HG02852 (cell line): Measurements from ENCODE around the gene ZNF260.
"Not testable (repeated sequence)": the region's sequence is repeated elsewhere in the genome, so short reads cannot be mapped to it uniquely, and the experiment has no call there.

Experiments used
- ATAC-seq: cut with Tn5 transposase; IDR thresholded peaks from one replicate; pipeline ENCODE4 v1.9.1; 2021; ENCODE audit warnings: mild to moderate bottlenecking, moderate library complexity; ENCODE audit not compliant: unreplicated experiment

ZNF260 gene

DNA sequence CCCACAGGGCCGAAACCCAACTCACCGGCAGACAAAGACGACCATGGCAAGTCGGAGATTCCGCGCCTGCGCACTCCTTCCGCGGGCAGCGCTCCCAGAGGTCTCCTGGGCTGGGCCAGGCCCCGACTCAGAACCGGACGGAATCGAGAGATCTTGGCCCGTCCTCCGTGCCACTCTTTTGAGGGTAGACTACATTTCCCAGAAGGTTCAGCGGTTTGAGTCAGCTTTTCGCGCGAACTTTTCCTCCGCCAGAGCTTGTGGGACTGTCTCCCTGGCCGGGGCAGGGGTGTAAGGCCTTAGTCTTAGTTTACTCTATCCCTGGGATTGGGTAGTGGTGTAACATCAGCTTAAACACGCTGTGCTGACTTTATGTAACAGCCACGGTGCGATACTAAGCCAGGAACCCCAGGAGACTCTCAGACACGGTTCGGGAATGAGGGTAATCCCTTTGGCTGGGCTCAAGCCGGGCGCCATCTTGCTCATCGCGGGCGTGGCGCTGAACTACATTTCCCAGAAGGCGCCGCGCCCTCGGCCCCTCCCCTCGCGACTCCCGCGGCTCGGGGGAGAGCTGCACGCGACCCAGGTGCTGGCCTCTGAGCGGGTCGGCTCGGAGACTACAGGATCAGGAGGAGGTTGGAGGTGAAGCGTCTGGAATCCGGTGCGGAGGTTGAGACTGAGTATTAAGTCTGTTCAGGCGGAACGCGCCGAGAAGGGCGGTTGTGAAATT is at the start of gene ZNF260:
Gene ZNF260 (minus strand): TSS at position 78 of the 727 bp plus-strand sequence. CDS start 13,033 bp downstream, outside the sequence.
- ATAC-seq = peak; percentile 82

DNA sequence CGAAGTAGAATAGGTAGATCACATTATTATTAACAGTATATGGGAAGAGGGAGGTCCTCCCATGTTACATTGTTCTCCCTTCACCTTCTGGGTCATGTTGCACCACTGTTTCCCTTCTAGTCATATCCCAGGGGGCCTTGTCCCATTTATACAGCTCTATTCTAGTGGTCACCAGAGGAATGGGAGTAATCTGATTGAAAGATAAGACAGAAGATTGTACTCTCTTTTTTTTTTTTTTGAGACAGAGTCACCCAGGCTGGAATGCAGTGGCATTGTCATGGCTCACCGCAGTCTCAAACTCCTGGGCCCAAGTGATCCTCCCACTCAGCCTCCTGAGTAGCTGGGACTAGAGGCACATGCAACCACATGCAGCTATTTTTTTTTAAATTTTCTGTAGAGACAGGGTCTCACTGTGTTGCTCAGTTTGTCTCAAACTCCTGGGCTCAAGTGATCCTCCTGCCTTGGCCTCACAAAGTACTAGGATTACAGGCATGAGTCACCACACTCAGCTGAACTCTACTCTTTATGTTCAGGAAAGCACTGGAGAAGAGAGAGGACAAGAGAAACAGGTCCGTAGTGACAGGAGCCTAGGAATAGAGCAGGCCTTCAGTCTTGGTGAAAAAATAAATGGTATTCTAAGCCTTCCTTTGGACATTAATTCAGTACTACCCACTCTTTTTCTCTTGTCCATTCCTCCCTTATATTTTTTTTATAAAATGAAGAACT is 49.4 kb upstream of the ZNF260 start:
- no peak for ATAC-seq

DNA sequence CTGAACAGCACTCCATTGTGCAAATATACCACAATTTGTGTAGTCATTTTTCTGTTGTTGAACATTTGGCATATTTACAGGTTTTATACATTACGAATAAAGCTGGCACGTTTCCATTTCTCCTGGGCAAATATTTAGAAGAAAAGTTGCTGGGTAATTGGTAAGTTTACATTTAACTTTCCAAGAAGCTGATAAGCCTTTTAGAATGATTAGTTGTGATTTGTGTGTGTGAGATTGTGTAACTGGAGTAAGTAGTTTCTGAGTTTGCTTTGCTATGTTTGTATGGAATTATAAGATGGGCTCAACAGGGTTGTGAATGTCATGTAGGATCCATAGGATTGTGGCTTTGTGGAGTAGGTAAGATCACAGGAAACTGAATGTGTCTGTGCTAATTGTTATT is 46.7 kb upstream of the ZNF260 start:
- no peak for ATAC-seq

DNA sequence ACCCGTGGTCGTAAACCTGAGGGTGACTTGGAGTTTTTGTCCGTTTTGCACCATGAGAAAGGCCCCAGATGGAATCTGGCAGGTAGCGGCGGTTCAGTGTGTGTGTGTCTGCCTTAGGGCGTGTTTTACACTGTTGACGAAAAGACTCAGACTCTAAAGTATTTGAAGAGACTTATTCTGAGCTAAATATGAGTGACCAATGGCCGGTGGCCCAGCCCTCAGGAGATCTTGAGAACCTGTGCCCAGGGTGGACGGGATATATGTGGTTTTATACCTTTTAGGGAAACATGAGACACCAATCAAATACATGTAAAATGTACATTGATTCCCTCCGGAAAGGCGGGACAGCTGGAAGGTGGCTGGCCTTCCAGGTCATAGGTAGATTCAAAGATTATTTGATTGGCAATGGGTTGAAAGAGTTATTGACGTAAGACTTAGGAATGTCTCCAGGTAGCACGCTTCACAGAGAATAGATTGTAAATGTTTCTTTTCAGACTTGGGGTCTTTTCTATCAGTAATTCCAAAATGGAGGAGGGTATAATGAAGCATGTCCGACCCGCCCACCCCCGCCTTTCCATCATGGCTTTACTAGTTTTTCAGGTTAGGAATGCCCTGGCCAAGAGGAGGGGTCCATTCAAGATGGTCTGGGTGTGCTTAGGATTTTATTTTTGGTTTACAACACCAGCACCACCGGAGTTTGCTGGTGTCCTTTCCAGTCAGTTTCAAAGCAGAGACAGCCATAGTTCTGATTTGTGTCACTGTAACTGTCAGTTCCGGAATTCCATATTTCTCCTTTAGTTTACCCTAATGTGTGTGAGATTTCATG is 46.0 kb upstream of the ZNF260 start:
- peak; percentile 2 for ATAC-seq

DNA sequence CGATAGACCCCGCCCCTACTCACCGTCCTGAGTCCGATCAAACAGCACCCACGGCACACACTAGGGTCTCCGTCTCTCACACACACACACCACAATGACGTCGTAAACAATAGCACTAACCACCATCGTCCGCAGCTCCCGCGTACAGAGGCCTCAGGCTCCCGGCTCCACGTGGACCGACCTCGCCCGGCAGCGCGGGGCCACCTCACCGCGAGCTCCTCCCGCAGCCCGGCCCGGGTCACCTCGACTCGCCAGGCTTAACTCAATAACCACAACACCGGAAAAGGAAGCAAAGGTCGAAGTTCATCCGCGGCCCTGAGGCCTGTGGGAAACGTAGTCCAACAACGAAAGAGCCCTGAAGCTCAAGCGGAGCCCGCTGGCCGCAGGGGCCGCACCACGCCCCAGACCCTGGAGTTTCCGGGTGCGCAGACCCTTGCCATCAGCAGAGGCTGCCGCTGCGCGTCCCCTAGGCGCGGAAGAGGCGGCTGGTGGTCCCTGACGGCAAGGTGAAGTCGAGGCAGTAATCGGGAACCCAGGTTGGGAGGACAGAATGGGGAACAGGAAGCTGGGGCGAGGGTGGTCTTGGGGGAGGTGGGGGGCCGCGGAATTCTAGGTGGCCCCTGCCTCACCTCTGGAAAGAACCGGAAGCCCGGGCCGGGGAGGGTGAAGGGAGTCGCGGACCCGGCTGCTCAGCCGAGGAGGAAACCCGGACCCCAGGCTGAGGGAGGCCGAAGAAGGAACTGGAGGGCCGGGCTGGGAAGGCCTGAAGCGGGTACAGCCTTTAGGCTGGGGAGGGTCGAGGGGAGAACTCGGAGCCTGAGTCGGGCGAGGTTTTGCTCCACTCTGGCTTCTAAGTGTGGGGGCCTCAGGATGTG is 45.2 kb upstream of the ZNF260 start, which contains the start of gene ZNF529:
Gene ZNF529 (minus strand): TSS at position 273 of the 875 bp plus-strand sequence. CDS start 946 bp downstream, outside the sequence.
- peak; percentile 92 for ATAC-seq

DNA sequence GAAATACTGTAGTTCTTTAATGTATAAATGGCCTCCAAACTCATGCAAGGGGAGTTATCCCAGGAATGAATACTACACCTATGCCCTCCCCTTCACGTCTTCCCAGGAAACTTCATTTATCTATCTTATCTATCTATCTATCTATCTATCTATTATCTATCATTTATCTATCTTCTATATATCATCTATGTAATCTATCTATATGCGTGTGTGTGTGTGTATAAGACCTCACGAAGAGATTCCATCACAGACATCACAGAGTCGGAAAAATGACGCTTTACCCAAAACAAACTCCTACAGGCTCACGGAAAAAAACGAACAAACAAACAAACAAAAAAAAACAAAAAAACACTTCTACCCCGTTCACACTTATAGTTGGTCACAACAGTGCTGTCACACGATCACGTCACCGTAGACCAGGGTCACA is 44.5 kb upstream of the ZNF260 start:
- no peak for ATAC-seq

DNA sequence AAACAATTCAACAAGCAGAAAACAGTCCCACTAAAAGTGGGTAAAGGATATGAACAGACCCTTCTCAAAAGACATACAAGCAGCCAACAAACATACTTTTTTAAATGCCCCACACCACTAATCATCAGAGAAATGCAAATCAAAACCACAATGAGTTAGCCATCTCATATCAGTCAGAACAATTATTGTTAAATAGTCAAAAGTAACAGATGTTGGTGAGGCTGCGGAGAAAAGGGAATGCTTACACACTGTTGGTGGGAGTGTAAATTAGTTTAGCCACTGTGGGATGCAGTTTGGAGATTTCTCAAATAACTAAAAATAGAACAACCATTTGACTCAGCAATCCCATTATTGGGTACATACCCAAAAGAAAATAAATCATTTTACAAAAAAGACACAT is 36.3 kb upstream of the ZNF260 start:
- no peak for ATAC-seq

DNA sequence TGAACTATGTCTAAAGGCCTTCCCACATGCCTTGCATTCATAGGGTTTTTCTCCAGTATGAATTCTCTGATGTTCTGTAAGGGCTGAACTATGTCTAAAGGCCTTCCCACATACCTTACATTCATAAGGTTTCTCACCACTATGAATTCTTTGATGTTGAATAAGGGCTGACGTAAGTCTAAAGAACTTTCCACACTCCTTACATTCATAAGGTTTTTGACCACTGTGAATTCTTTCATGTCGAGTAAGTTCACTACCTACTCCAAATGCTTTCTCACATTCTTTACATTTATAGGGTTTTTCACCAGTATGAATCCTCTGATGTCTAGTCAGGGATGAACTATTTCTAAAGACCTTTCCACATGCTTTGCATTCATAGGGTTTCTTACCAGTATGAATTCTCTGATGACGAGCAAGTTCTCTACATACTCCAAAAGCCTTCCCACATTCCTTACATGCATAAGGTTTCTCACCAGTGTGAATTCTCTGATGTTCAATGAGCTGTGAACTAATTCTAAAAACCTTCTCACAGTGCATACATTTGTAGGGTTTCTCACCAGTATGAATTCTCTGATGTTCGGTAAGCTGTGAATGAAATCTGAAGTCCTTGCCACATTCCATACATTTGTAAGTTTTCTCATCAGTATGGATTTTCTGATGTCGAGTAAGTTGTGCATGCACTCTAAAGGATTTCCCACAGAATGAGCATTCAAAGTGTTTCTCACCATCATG is 19.1 kb upstream of the ZNF260 start:
- ATAC-seq = no peak

DNA sequence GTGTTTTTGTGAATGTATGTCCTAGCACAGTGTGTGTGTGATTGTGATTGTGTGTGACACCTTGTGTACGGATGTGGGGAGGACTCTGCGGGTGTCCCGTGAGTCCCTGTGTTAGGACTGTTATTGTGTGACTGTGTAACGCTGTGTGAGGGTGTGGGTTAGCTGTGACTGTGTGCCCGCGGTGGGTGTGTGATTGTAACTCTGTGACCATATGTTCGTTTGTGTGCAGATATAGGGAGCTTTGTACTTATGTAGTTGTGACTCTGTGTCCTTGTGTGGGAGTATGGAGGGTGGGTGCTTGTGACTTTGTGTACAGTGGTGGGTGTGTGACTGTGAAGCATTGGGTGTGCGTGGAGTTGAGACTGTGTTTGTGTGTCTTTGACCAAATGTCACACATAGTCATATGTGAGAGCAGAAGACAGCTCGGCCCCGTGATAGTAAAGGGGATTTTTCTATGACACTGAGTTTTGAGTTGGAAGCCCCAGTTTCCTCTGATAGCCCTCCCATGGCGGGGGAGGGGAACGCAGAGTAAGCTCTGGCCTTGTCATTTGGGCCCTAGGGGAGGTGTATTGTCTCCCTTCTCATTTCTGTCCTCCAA is 949 bp upstream of the ZNF260 start:
- peak; percentile 21 for ATAC-seq

DNA sequence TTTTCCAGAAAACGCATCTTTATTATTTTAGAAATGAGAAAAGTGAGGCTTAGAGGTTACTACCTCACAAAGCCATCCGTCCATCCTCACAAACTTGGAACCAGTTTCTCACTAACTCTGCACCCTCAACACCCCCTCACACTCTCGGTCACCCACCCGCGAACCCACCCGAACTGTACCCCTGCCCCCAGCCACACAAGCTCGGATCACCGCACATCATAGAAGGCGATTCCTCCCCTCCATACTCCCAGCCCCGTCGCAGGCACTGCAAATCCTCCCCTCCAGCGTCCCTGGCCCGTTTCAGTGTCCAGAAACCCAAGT is 238 bp downstream of the ZNF260 start:
- ATAC-seq = no peak

DNA sequence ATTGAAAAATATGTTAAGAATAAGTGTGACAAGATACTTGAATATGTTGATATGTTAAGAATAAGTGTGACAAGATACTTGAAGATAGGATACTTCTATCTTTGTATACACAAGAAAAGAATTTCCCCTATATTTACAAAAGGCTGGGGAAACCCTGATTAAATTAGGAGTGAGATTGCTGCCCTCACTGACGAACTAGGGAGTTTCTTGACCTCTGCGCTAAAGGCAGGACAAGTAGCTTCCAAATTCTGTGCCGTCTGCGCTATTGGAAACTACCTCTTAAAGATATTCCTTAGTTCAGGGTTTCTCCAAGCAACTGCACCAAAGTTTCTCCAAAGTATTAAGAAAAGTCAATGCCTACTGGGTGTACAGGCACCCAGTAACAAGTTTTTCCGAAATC is 730 bp downstream of the ZNF260 start:
- ATAC-seq = no peak

DNA sequence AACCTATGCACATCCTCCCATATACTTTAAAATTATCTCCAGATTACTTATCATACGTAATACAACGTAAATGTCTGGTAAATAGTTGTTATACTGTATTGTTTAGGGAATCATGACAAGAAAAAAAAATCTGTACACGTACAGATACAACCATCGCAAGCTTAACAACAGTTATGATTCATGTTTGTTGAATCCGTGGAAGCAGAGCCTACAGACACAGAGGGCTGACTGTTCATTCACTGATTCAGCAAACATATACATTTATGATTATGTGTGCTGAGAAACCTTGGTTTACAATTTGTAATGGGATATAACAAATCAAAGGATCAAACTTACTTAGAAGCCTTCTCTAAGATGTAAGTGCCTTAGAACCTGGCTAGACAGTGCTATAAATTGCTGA is 1.5 kb downstream of the ZNF260 start:
- no peak for ATAC-seq

DNA sequence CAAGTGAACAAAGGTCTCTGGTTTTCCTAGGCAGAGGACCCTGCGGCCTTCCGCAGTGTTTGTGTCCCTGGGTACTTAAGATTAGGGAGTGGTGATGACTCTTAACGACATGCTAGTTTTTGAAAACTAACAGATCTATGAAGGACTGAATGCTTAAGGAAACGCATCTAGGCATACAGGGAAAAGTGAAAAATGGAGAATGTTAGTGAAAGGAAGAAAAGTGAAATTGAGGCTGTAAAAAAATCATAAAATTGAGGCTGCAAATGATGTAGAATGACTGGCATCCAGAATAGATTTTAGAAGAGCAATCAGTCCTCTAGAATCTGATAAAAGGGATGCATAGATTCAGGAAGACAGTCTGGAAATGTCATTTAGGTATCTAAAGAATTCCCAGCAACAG is 3.5 kb downstream of the ZNF260 start:
- no peak for ATAC-seq

DNA sequence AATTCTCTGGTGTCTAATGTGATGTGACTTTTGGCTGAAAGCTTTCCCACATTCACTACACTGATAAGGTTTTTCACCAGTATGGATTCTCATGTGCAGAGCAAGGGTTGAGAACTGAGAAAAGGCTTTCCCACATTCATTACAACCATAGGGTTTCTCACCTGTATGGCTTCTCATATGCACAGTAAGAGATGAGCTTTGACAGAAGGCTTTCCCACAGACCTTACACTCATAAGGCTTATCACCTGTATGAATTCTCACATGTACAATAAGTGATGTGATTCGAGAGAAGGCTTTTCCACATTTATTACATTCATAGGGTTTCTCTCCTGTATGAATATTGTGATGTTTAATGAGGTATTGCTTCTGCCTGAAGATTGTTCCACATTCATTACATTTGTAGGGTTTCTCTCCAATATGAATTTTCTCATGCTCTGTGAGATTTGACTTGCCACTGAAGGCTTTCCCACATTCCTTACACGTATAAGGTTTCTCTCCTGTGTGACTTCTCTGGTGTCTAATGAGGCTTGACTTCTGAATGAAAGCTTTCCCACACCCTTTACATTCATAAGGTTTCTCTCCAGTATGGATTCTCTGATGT is 14.0 kb downstream of the ZNF260 start:
- no peak for ATAC-seq

DNA sequence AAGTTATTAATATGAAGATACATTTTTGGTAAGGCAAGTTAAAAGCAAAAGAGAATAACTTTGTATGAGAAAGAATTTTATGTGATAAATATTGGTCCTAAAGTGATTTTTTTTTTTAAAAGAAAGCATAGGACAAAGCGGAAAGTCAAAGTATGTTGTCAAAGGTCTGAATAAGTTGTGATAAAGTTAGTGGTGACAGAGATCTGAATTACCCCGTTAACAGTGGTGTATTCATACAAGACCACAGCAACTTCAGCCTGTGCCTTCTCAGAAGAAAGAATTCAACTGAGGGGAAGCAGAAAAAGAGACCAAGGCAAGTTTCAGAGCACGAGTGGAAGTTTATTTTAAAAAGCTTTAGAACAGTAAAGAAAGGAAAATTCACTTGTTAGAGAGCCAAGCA is 19.7 kb downstream of the ZNF260 start:
- no peak for ATAC-seq

DNA sequence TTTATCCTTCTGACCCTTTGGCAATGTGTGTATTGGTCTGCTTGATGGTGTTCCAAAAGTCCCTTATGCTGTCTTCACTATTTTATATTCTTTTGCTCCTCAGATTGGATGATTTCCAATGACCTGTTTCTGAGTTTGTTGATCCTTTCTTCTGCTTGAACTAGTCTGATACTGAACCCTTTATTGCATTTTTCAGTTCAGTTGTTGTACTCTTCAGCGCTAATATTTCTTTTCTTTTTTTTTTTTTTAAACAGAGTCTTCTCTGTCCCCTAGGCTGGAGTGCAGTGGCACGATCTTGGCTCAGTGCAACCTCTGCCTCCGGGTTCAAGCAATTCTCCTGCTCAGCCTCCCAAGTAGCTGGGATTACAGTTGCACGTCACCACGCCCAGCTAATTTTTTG is 26.1 kb downstream of the ZNF260 start:
- no peak for ATAC-seq

DNA sequence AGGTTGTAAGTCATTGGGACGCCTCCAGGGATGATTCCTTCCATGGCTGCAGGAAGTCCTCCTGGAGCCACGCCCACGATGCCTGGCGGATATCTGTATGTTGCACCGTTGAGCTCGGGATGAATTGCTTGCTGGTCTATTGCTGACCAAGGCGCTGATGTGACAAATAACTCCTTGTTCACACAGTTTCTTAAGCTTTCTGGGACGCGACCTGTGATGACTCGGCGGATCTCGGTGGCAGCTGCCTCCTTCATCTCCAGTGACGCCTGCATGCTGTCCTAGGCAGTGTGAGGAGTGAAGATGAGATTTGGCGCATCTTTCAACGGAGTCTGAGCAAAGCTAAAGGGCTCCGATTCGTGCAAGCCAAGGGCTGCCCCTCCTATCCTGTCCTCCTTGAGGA is 31.1 kb downstream of the ZNF260 start:
- no peak for ATAC-seq

DNA sequence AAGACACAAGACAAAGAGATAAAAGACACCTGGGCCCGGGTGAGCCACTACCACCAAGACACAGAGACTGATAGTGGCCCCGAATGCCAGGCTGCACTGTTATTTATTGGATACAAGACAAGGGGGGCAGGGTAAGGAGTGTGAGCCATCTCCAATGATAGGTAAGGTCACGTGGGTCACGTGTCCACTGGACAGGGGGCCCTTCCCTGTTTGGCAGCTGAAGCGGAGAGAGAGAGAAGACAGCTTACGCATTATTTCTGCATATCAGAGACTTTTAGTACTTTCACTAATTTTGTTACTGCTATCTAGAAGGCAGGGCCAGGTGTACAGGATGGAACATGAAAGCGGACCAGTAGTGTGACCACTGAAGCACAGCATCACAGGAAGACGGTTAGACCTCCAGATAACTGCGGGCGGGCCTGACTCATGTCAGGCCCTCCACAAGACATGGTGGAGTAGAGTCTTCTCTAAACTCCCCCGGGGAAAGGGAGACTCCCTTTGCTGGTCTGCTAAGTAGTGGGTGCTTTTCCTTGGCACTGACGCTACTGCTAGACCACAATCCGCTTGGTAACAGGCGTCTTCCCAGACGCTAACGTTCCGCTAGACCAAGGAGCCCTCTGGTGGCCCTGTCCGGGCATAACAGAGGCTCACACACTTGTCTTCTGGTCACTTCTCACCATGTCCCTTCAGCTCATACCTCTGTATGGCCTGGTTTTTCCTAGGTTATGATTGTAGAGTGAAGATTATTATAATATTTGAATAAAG is 35.2 kb downstream of the ZNF260 start:
- not testable (repeated sequence) for ATAC-seq
